Thyroid gland (tissue), 4 donors: ENCODE measurements around the gene TOP1.

Experiments
- CTCF ChIP-seq, 6 experiments: fragments of 200-600 bp in 3 of 6; fragments of 450-650 bp in 3 of 6; sonication (generic) in 3 of 6; IDR thresholded peaks; one replicate each; pipeline ENCODE4 v1.5.1; 2016 to 2019; ENCODE audit warnings: antibody characterized with exemption in 6 of 6, mild to moderate bottlenecking in 2 of 6, inconsistent platforms in 1 of 6, moderate library complexity in 1 of 6
- POLR2A ChIP-seq, 2 donors: fragments of 450-650 bp; IDR thresholded peaks; one replicate each; pipeline ENCODE4 v1.6.1; 2017; ENCODE audit warnings: antibody characterized with exemption in 2 of 2, mild to moderate bottlenecking in 2 of 2, moderate library complexity in 1 of 2

GRCh38 chr20:41030061-41030460 is 1.4 kb downstream of the TOP1 start:
- TF ChIP-seq CTCF (IDR thresholded peaks at IDR 0.05) (no peak), POLR2A (IDR thresholded peaks at IDR 0.05) (no peak)
